CD4-positive, alpha-beta memory T cell (primary cell): Measurements from ENCODE around the gene ALAD. TPM values are rescaled to one million over a fixed set of nuclear protein-coding genes. Genes with fewer than 3 reads are reported as not detected.

Source experiments
- CTCF ChIA-PET: fragments of 350-600 bp; sonication (Branson Sonifier 250); formaldehyde crosslinking; loops from one replicate; lab custom pipeline; 2021; ENCODE audit warnings: inconsistent platforms; ENCODE audit not compliant: partially characterized antibody; lab: Charles Lee
- POLR2A ChIA-PET: fragments of 350-600 bp; sonication (Branson Sonifier 250); formaldehyde crosslinking; loops from one replicate; lab custom pipeline; 2021; ENCODE audit not compliant: partially characterized antibody; lab: Charles Lee
- DNase-seq, 5 donors: peaks; one replicate each; pipeline versions ENCODE4 v3.0.0 to v3.0.0-alpha.2; 2020 to 2022; ENCODE audit warnings: mixed read lengths in 1 of 5
- H3K27ac ChIP-seq: one replicate; pipeline ENCODE4 v1.7.0; 2013; ENCODE audit warnings: low read depth, low read length
- H3K27me3 ChIP-seq: 2 replicates; pipeline ENCODE4 v1.7.0; 2013; ENCODE audit warnings: mild to moderate bottlenecking, low read length, moderate library complexity; ENCODE audit not compliant: insufficient read depth
- H3K36me3 ChIP-seq: 2 replicates; pipeline ENCODE4 v1.7.0; 2013; ENCODE audit warnings: mild to moderate bottlenecking, low read length, moderate library complexity; ENCODE audit not compliant: insufficient read depth
- H3K4me1 ChIP-seq: 2 replicates; pipeline ENCODE4 v1.7.0; 2013; ENCODE audit warnings: mild to moderate bottlenecking, low read length, moderate library complexity; ENCODE audit not compliant: insufficient read depth
- H3K4me3 ChIP-seq, 2 donors: one replicate each; pipeline ENCODE4 v1.7.0; 2013; ENCODE audit warnings: low read length in 2 of 2, mild to moderate bottlenecking in 1 of 2
- H3K9me3 ChIP-seq, 2 donors: one replicate each; pipeline ENCODE4 v1.7.0; 2013; ENCODE audit warnings: low read length in 2 of 2, control low read depth in 1 of 2; ENCODE audit not compliant: control insufficient read depth in 1 of 2
- H3K27ac Mint-ChIP-seq, 7 donors: one replicate each; pipeline ENCODE4 v1.8.0; 2020 to 2021; ENCODE audit warnings: mixed read lengths in 7 of 7, mild to moderate bottlenecking in 6 of 7, inconsistent platforms in 3 of 7, moderate library complexity in 3 of 7
- H3K27me3 Mint-ChIP-seq, 2 donors: one replicate each; pipeline ENCODE4 v1.8.0; 2020 to 2021; ENCODE audit warnings: mixed read lengths in 2 of 2
- H3K36me3 Mint-ChIP-seq, 2 donors: one replicate each; pipeline ENCODE4 v1.8.0; 2020 to 2021; ENCODE audit warnings: mixed read lengths in 2 of 2, inconsistent platforms in 1 of 2, mild to moderate bottlenecking in 1 of 2
- H3K4me1 Mint-ChIP-seq, 4 donors: one replicate each; pipeline ENCODE4 v1.8.0; 2020 to 2021; ENCODE audit warnings: mixed read lengths in 4 of 4, mild to moderate bottlenecking in 1 of 4
- H3K4me3 Mint-ChIP-seq, 8 donors: one replicate each; pipeline ENCODE4 v1.8.0; 2020 to 2021; ENCODE audit warnings: mixed read lengths in 8 of 8, mild to moderate bottlenecking in 7 of 8, moderate library complexity in 6 of 8, inconsistent platforms in 3 of 8
- H3K9me3 Mint-ChIP-seq, 8 donors: one replicate each; pipeline ENCODE4 v1.8.0; 2020 to 2021; ENCODE audit warnings: mixed read lengths in 8 of 8, mild to moderate bottlenecking in 5 of 8, inconsistent platforms in 3 of 8, moderate library complexity in 1 of 8
- intact Hi-C: fragments of 100-400 bp; cut with micrococcal nuclease; formaldehyde crosslinking; loops from one replicate; pipeline ENCODE4 v1.15.1; 2023
- polyA plus RNA-seq, 2 donors: library from polyadenylated mRNA; unstranded; fragments of 300-500 nt; fragmentation: Illumina TruSeq; gene quantifications; one replicate each; pipeline ENCODE4 v1.2.3, GENCODE V29; 2021
- total RNA-seq, 2 experiments: library from RNA; stranded (reverse); gene quantifications; one replicate each; pipeline ENCODE4 v1.2.3, GENCODE V29; 2021

The ALAD gene
- total and polyA plus RNA-seq, 4 experiments from 2014 or later, result 16.4 to 39.9 (median 31.9) TPM

- Mint-ChIP-seq H3K4me3 (no peak overlapping the region), H3K36me3 (no peaks in the 10 kb centered on the region), H3K9me3 (no peaks in the 10 kb centered on the region), H3K4me1 (no peaks in the 10 kb centered on the region), H3K27me3 (peaks cover 0 to 3% of the 10 kb centered on the region in 2 donors), H3K27ac (no peak overlapping the region)
- no peak overlapping the region for H3K4me3 ChIP-seq
- no peaks in the 10 kb centered on the region for H3K36me3 ChIP-seq
- ChIA-PET CTCF (interaction anchor here (1.1 kb wide), 2 partner anchors 159 to 227 kb away, joined by 3 to 4 read pairs; no protein-coding TSS in a partner anchor), POLR2A (no interaction called here)
- no peaks in the 10 kb centered on the region for H3K27me3 ChIP-seq
- intact Hi-C loops, result no loop called here
- DNase-seq, result no peak
- H3K27ac ChIP-seq, result no peak overlapping the region
- no peaks in the 10 kb centered on the region for H3K9me3 ChIP-seq
- no peaks in the 10 kb centered on the region for H3K4me1 ChIP-seq
These were observed 30.1 kb upstream of the ALAD start for GRCh38 chr9:113431191-113431590.

- Mint-ChIP-seq H3K4me1 (no peaks in the 10 kb centered on the region), H3K27me3 (peaks cover 3 to 5% of the 10 kb centered on the region in 2 donors), H3K4me3 (no peak overlapping the region), H3K36me3 (no peaks in the 10 kb centered on the region), H3K9me3 (no peaks in the 10 kb centered on the region), H3K27ac (no peak overlapping the region)
- DNase-seq, result no peak
- Histone ChIP-seq H3K27ac (no peak overlapping the region), H3K27me3 (no peaks in the 10 kb centered on the region), H3K9me3 (no peaks in the 10 kb centered on the region), H3K4me1 (no peaks in the 10 kb centered on the region), H3K4me3 (no peak overlapping the region), H3K36me3 (no peaks in the 10 kb centered on the region)
- intact Hi-C loops, result no loop called here
- CTCF ChIA-PET, result interaction anchor here (1.3 kb wide), 1 partner anchor 163 kb away, joined by 3 read pairs; no protein-coding TSS in a partner anchor
- POLR2A ChIA-PET, result no interaction called here
These were observed 27.1 kb upstream of the ALAD start for GRCh38 chr9:113428062-113428615.

GRCh38 chr9:113427629-113428028, 26.5 kb upstream of the ALAD start:
- intact Hi-C loops, result no loop called here
- Histone ChIP-seq H3K27ac (no peak overlapping the region), H3K4me3 (no peak overlapping the region), H3K27me3 (no peaks in the 10 kb centered on the region), H3K9me3 (no peaks in the 10 kb centered on the region), H3K4me1 (no peaks in the 10 kb centered on the region), H3K36me3 (no peaks in the 10 kb centered on the region)
- H3K4me1 Mint-ChIP-seq, result no peaks in the 10 kb centered on the region
- H3K36me3 Mint-ChIP-seq, result no peaks in the 10 kb centered on the region
- no peak overlapping the region for H3K4me3 Mint-ChIP-seq
- DNase-seq, result no peak
- ChIA-PET POLR2A (no interaction called here), CTCF (no interaction called here)
- no peaks in the 10 kb centered on the region for H3K9me3 Mint-ChIP-seq
- peaks cover 3 to 5% of the 10 kb centered on the region in 2 donors for H3K27me3 Mint-ChIP-seq
- no peak overlapping the region for H3K27ac Mint-ChIP-seq

- Mint-ChIP-seq H3K36me3 (no peaks in the 10 kb centered on the region), H3K9me3 (no peaks in the 10 kb centered on the region), H3K4me1 (no peaks in the 10 kb centered on the region), H3K4me3 (no peak overlapping the region), H3K27ac (no peak overlapping the region), H3K27me3 (peaks cover 3 to 5% of the 10 kb centered on the region in 2 donors)
- Histone ChIP-seq H3K27me3 (no peaks in the 10 kb centered on the region), H3K27ac (no peak overlapping the region), H3K9me3 (no peaks in the 10 kb centered on the region), H3K36me3 (no peaks in the 10 kb centered on the region), H3K4me1 (no peaks in the 10 kb centered on the region), H3K4me3 (no peak overlapping the region)
- intact Hi-C loops, result no loop called here
- no peak for DNase-seq
- ChIA-PET CTCF (no interaction called here), POLR2A (interaction anchor here (0.7 to 1.1 kb wide), 2 partner anchors 17 to 207 kb away, joined by 3 read pairs; partner anchors contain the start of genes C9orf43 and POLE3)
These were observed 25.6 kb upstream of the ALAD start for GRCh38 chr9:113426701-113427100.

GRCh38 chr9:113425072-113425471, 24.0 kb upstream of the ALAD start:
- Histone ChIP-seq H3K4me3 (no peak overlapping the region), H3K9me3 (no peaks in the 10 kb centered on the region), H3K4me1 (no peaks in the 10 kb centered on the region), H3K36me3 (no peaks in the 10 kb centered on the region), H3K27me3 (no peaks in the 10 kb centered on the region), H3K27ac (no peak overlapping the region)
- ChIA-PET POLR2A (no interaction called here), CTCF (no interaction called here)
- H3K9me3 Mint-ChIP-seq, result no peaks in the 10 kb centered on the region
- H3K27ac Mint-ChIP-seq, result no peak overlapping the region
- DNase-seq, result no peak
- no peak overlapping the region for H3K4me3 Mint-ChIP-seq
- intact Hi-C loops, result no loop called here
- H3K4me1 Mint-ChIP-seq, result no peaks in the 10 kb centered on the region
- H3K27me3 Mint-ChIP-seq, result peaks cover 3 to 5% of the 10 kb centered on the region in 2 donors
- H3K36me3 Mint-ChIP-seq, result no peaks in the 10 kb centered on the region

GRCh38 chr9:113421726-113422125, 20.6 kb upstream of the ALAD start:
- Mint-ChIP-seq H3K4me3 (no peak overlapping the region), H3K4me1 (no peaks in the 10 kb centered on the region), H3K9me3 (no peaks in the 10 kb centered on the region), H3K27ac (no peak overlapping the region), H3K36me3 (no peaks in the 10 kb centered on the region), H3K27me3 (peaks cover 3 to 5% of the 10 kb centered on the region in 2 donors)
- intact Hi-C loops, result no loop called here
- no peak overlapping the region for H3K27ac ChIP-seq
- H3K9me3 ChIP-seq, result no peaks in the 10 kb centered on the region
- no peaks in the 10 kb centered on the region for H3K27me3 ChIP-seq
- POLR2A ChIA-PET, result no interaction called here
- DNase-seq, result no peak
- CTCF ChIA-PET, result interaction anchor here (0.9 kb wide), 1 partner anchor 15 kb away, joined by 4 read pairs; no protein-coding TSS in a partner anchor
- no peaks in the 10 kb centered on the region for H3K4me1 ChIP-seq
- no peak overlapping the region for H3K4me3 ChIP-seq
- no peaks in the 10 kb centered on the region for H3K36me3 ChIP-seq

GRCh38 chr9:113417370-113417769, 16.3 kb upstream of the ALAD start:
- Mint-ChIP-seq H3K27ac (no peak overlapping the region), H3K36me3 (no peaks in the 10 kb centered on the region), H3K27me3 (no peaks in the 10 kb centered on the region), H3K4me1 (no peaks in the 10 kb centered on the region), H3K4me3 (no peak overlapping the region), H3K9me3 (no peaks in the 10 kb centered on the region)
- intact Hi-C loops, result no loop called here
- POLR2A ChIA-PET, result no interaction called here
- H3K27me3 ChIP-seq, result no peaks in the 10 kb centered on the region
- H3K9me3 ChIP-seq, result no peaks in the 10 kb centered on the region
- H3K27ac ChIP-seq, result no peak overlapping the region
- H3K4me1 ChIP-seq, result no peaks in the 10 kb centered on the region
- H3K4me3 ChIP-seq, result no peak overlapping the region
- no peak for DNase-seq
- no peaks in the 10 kb centered on the region for H3K36me3 ChIP-seq
- CTCF ChIA-PET, result no interaction called here
